SK-N-SH (cell line): Measurements from ENCODE around the gene TRAK1. TPM values are rescaled to one million over a fixed set of nuclear protein-coding genes. Genes with fewer than 3 reads are reported as not detected.

ENCODE experiments used
- CTCF ChIA-PET: fragments of 300-600, 350-600 bp; formaldehyde crosslinking; extraction: SDS; loops from one replicate; lab custom pipeline; 2021; lab: Yijun Ruan, JAX
- POLR2A ChIA-PET: fragments of 350-600 bp; sonication (Branson Sonifier 250); formaldehyde crosslinking; extraction: SDS; loops from one replicate; lab custom pipeline; 2020; ENCODE audit warnings: antibody characterized with exemption, inconsistent platforms; lab: Yijun Ruan, JAX
- DNase-seq: peaks from one replicate; pipeline ENCODE4 v3.0.0; 2012
- H2AFZ ChIP-seq: fragments of 200-600 bp; sonication (generic); 2 replicates; pipeline ENCODE4 v1.8.1; 2016; ENCODE audit warnings: antibody characterized with exemption, mild to moderate bottlenecking, low read depth
- H3F3A ChIP-seq: fragments of 200-600 bp; sonication (generic); replicated peaks from 2 replicates; pipeline ENCODE3; 2016; ENCODE audit warnings: antibody characterized with exemption, mild to moderate bottlenecking; ENCODE audit not compliant: insufficient read depth
- H3K27ac ChIP-seq, 2 experiments: fragments of 200-500 bp in 1 of 2; fragments of 200-600 bp in 1 of 2; sonication (Bioruptor generic) in 1 of 2; sonication (generic), shearing (Covaris generic) in 1 of 2; 2 replicates each; pipeline versions ENCODE4 v1.5.1 to v1.6.1; 2014 to 2016; ENCODE audit warnings: low read depth in 2 of 2, inconsistent platforms in 1 of 2, low read length in 1 of 2, mild to moderate bottlenecking in 1 of 2, mixed read lengths in 1 of 2
- H3K27me3 ChIP-seq: fragments of 200-600 bp; sonication (generic), shearing (Covaris generic); 2 replicates; pipeline ENCODE4 v1.6.1; 2016; ENCODE audit warnings: mixed run types; ENCODE audit not compliant: insufficient read depth
- H3K36me3 ChIP-seq, 2 experiments: fragments of 200-500 bp in 1 of 2; fragments of 200-600 bp in 1 of 2; sonication (Bioruptor generic) in 1 of 2; sonication (generic) in 1 of 2; replicated peaks in 1 of 2; 2 replicates each; pipeline versions ENCODE3 to v1.5.1; 2014 to 2016; ENCODE audit warnings: low read length in 1 of 2, mild to moderate bottlenecking in 1 of 2; ENCODE audit not compliant: insufficient read depth in 2 of 2, control insufficient read depth in 1 of 2
- H3K4me1 ChIP-seq, 2 experiments: fragments of 200-500 bp in 1 of 2; fragments of 200-600 bp in 1 of 2; sonication (Bioruptor generic) in 1 of 2; sonication (generic), shearing (Covaris generic) in 1 of 2; 2 replicates each; pipeline versions ENCODE4 v1.5.1 to v1.6.1; 2014 to 2016; ENCODE audit warnings: low read depth in 1 of 2, low read length in 1 of 2, mixed run types in 1 of 2; ENCODE audit not compliant: insufficient read depth in 2 of 2, control insufficient read depth in 1 of 2
- H3K4me2 ChIP-seq: fragments of 200-600 bp; sonication (generic), shearing (Covaris generic); 2 replicates; pipeline ENCODE4 v1.6.1; 2017; ENCODE audit warnings: mixed run types
- H3K4me3 ChIP-seq, 2 experiments: fragments of 200-500 bp in 1 of 2; fragments of 200-600 bp in 1 of 2; sonication (Bioruptor generic) in 1 of 2; sonication (generic), shearing (Covaris generic) in 1 of 2; 2 replicates each; pipeline versions ENCODE4 v1.5.1 to v1.8.1; 2014 to 2016; ENCODE audit warnings: low read depth in 2 of 2, inconsistent platforms in 1 of 2, low read length in 1 of 2, mild to moderate bottlenecking in 1 of 2, mixed read lengths in 1 of 2, moderate library complexity in 1 of 2
- H3K79me2 ChIP-seq: fragments of 200-600 bp; sonication (generic); 2 replicates; pipeline ENCODE4 v1.8.1; 2017; ENCODE audit warnings: mild to moderate bottlenecking; ENCODE audit not compliant: insufficient read depth
- H3K9ac ChIP-seq: fragments of 200-600 bp; sonication (generic); 2 replicates; pipeline ENCODE4 v1.6.1; 2017; ENCODE audit warnings: mixed run types
- H3K9me2 ChIP-seq: fragments of 200-600 bp; sonication (generic); 2 replicates; pipeline ENCODE4 v1.6.1; 2017; ENCODE audit warnings: mixed run types
- H3K9me3 ChIP-seq: fragments of 200-600 bp; sonication (generic); 2 replicates; pipeline ENCODE4 v1.6.1; 2017; ENCODE audit warnings: mixed run types, mild to moderate bottlenecking, moderate library complexity
- H4K20me1 ChIP-seq: fragments of 200-600 bp; sonication (generic); 2 replicates; pipeline ENCODE4 v1.6.1; 2017; ENCODE audit warnings: mild to moderate bottlenecking, mixed run types; ENCODE audit not compliant: insufficient read depth
- CHD2 ChIP-seq: fragments of 150-350 bp; IDR thresholded peaks from 2 replicates; pipeline ENCODE4 v1.6.1; 2018; ENCODE audit warnings: low read length; ENCODE audit not compliant: partially characterized antibody
- FOSL2 ChIP-seq: IDR thresholded peaks from 2 replicates; pipeline ENCODE4 v1.4.0; 2012; ENCODE audit warnings: low read depth, mild to moderate bottlenecking, moderate library complexity, borderline replicate concordance
- FOXJ3 ChIP-seq: sonication (generic); formaldehyde crosslinking; IDR thresholded peaks from 2 replicates; pipeline ENCODE4 v1.5.1; 2020; ENCODE audit warnings: mild to moderate bottlenecking, missing genetic modification reagents
- GABPA ChIP-seq: IDR thresholded peaks from 2 replicates; pipeline ENCODE4 v1.4.0; 2012; ENCODE audit warnings: low read depth, mild to moderate bottlenecking
- JUND ChIP-seq: IDR thresholded peaks from 2 replicates; pipeline ENCODE4 v1.4.0; 2012
- POLR2AphosphoS5 ChIP-seq: IDR thresholded peaks from 2 replicates; pipeline ENCODE4 v1.6.1; 2012; ENCODE audit warnings: low read depth, low read length
- RAD21 ChIP-seq: IDR thresholded peaks from 2 replicates; pipeline ENCODE4 v1.6.1; 2012; ENCODE audit warnings: mild to moderate bottlenecking, low read length
- RCOR1 ChIP-seq: fragments of 150-350 bp; IDR thresholded peaks from 2 replicates; pipeline ENCODE4 v1.6.1; 2017; ENCODE audit warnings: antibody characterized with exemption, low read length
- RFX5 ChIP-seq: IDR thresholded peaks from 2 replicates; pipeline ENCODE4 v1.6.1; 2012; ENCODE audit warnings: mild to moderate bottlenecking, improper control_type of control experiment, low read length
- RXRA ChIP-seq: IDR thresholded peaks from 2 replicates; pipeline ENCODE4 v1.4.0; 2012; ENCODE audit warnings: low read depth, mild to moderate bottlenecking, borderline replicate concordance
- SIN3A ChIP-seq: IDR thresholded peaks from 2 replicates; pipeline ENCODE4 v1.6.1; 2012; ENCODE audit warnings: low read depth, mild to moderate bottlenecking, low read length, moderate library complexity, borderline replicate concordance
- WGBS: methylation state at CpG from one replicate; pipeline ENCODE4 v1.1.6; 2017; ENCODE audit warnings: low lambda C conversion rate; 5-methylcytosine and 5-hydroxymethylcytosine counted together
- polyA plus RNA-seq, 3 experiments: library from polyadenylated mRNA; depleted of rRNA; stranded (reverse); fragments of >200 nt; gene quantifications; 2 replicates each; pipeline ENCODE4 v1.2.3, GENCODE V29; 2012
- TF ChIP-seq, protein P1 (sequence below): fragments of 150-350 bp; IDR thresholded peaks from 2 replicates; pipeline ENCODE4 v1.6.1; 2017; ENCODE audit warnings: antibody characterized with exemption, low read length, low read depth, borderline replicate concordance
- TF ChIP-seq, protein P2 (sequence below): IDR thresholded peaks from 2 replicates; pipeline ENCODE4; 2012

TRAK1 gene
- polyA plus RNA-seq, 1 of the 3 experiments (the other 2 are of a cell fraction): 12.5 TPM

DNA sequence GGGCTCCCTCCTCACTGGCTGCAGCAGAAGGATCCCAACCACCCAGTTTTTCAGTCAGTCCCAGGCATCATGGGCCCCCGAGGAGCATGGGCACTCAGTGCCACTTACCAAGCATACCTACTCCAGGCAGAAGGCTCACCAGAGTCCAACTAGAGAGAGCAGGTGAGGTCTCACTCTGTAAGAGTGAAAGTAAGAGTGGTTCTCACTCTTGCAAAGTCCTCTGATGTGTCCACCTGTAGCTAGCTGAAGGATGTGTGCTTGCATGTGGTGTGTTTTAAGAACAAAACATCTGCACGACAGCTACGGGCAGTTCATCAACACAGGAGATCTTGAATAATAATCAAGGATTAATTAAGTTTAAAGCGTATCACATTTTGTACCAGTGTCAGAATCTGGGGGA is 125.1 kb downstream of the TRAK1 start (continued):
- TF ChIP-seq, protein P1, sequence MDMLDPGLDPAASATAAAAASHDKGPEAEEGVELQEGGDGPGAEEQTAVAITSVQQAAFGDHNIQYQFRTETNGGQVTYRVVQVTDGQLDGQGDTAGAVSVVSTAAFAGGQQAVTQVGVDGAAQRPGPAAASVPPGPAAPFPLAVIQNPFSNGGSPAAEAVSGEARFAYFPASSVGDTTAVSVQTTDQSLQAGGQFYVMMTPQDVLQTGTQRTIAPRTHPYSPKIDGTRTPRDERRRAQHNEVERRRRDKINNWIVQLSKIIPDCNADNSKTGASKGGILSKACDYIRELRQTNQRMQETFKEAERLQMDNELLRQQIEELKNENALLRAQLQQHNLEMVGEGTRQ: no peak
- no peak for TF ChIP-seq RXRA
- no peak for TF ChIP-seq FOXJ3
- TF ChIP-seq CHD2: no peak
- no peak for TF ChIP-seq POLR2AphosphoS5
- no peak for TF ChIP-seq GABPA
- TF ChIP-seq SIN3A: no peak
- TF ChIP-seq JUND: no peak
- TF ChIP-seq, all 33 proteins: peak for 0

DNA sequence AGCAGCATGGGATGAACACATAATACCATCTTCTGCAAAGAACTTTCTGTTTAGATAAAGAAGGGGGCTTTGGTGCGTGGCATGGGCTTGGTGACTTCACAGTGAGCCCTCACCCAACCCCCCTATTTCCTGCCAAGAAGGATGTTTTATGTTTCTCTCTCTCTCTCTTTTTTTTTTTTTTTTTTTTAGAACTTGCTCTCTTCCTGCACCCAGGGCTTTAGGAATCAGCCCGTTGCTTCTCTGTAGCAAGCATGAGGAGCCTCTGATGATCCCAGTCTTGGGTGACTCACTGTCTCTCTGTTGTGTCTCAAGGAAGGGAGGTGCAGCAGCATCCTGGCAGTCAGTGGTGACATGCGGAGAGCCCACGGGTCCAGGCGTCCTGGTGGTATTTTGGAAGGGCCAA is 125.8 kb downstream of the TRAK1 start:
- peak overlapping the region; percentile 33; the same call in 1 of the 2 replicates for H3K4me2 ChIP-seq
- CTCF ChIA-PET: no interaction called here
- DNase-seq: no peak

GRCh38 chr3:42220436-42221121 is 129.4 kb downstream of the TRAK1 start:
- POLR2A ChIA-PET: no interaction called here
- H3K79me2 ChIP-seq: no peaks in the 10 kb centered on the region
- H2AFZ ChIP-seq: no peak overlapping the region
- H3K36me3 ChIP-seq: peaks cover 0 to 25% of the 10 kb centered on the region in 2 experiments
- H3K9me3 ChIP-seq: no peaks in the 10 kb centered on the region
- no peaks in the 10 kb centered on the region for H3K9me2 ChIP-seq
- H3K4me2 ChIP-seq: no peak overlapping the region
- TF ChIP-seq RAD21: no peak
- no peak for TF ChIP-seq RCOR1
- WGBS: 88% methylated on average over 10 of the region's 17 CpGs
- peaks cover 7% of the 10 kb centered on the region for H3F3A ChIP-seq
- no peaks in the 10 kb centered on the region for H3K4me1 ChIP-seq
- no peaks in the 10 kb centered on the region for H3K27me3 ChIP-seq
- H4K20me1 ChIP-seq: no peaks in the 10 kb centered on the region
- no peak overlapping the region for H3K9ac ChIP-seq
- no peak overlapping the region for H3K4me3 ChIP-seq
- no peak for DNase-seq
- H3K27ac ChIP-seq: no peak overlapping the region
- CTCF ChIA-PET: interaction anchor here (1.5 to 4.2 kb wide), 3 partner anchors 9 to 29 kb away, joined by 6 to 32 read pairs (median 10); no protein-coding TSS in a partner anchor

More for the DNA sequence above, 125.8 kb downstream of the TRAK1 start:
- Histone ChIP-seq H3K79me2 (no peaks in the 10 kb centered on the region), H3F3A (peaks cover 7% of the 10 kb centered on the region), H3K36me3 (peaks cover 0 to 7% of the 10 kb centered on the region in 2 experiments), H3K27me3 (no peaks in the 10 kb centered on the region), H2AFZ (no peak overlapping the region), H3K4me3 (no peak overlapping the region), H3K9me2 (no peaks in the 10 kb centered on the region), H3K9ac (no peak overlapping the region), H3K9me3 (no peaks in the 10 kb centered on the region), H3K4me1 (no peaks in the 10 kb centered on the region; a peak in 1 of 4 replicates), H3K27ac (peak overlapping the region in 1 of 2 experiments; percentile 57; a peak in 2 of 4 replicates), H4K20me1 (no peaks in the 10 kb centered on the region)
- 68% methylated on average over 5 of the region's 5 CpGs for WGBS
- POLR2A ChIA-PET: no interaction called here
- TF ChIP-seq RAD21 (no peak), RFX5 (no peak), FOXJ3 (no peak), CHD2 (no peak), FOSL2 (peak; percentile 18; the same call in 1 of the 2 replicates)
- TF ChIP-seq, protein P2, sequence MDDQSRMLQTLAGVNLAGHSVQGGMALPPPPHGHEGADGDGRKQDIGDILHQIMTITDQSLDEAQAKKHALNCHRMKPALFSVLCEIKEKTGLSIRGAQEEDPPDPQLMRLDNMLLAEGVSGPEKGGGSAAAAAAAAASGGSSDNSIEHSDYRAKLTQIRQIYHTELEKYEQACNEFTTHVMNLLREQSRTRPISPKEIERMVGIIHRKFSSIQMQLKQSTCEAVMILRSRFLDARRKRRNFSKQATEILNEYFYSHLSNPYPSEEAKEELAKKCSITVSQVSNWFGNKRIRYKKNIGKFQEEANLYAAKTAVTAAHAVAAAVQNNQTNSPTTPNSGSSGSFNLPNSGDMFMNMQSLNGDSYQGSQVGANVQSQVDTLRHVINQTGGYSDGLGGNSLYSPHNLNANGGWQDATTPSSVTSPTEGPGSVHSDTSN: 0 out of 2 replicates have a peak, but pooled peaks have one; percentile 11
